ENCODE measurements around the gene SOX13. TPM values are rescaled to one million over a fixed set of nuclear protein-coding genes. Genes with fewer than 3 reads are reported as not detected.
A peak's percentile ranks its signal among the peaks of the same experiment; 100 is the strongest.

SOX13 gene
- total RNA-seq, 6 experiments from 2014 or later, result 9.9 to 13.5 (median 11.1) TPM

GRCh38 chr1:204032642-204033235 lies 40.2 kb upstream of the SOX13 start:
- TF ChIP-seq, protein P1, sequence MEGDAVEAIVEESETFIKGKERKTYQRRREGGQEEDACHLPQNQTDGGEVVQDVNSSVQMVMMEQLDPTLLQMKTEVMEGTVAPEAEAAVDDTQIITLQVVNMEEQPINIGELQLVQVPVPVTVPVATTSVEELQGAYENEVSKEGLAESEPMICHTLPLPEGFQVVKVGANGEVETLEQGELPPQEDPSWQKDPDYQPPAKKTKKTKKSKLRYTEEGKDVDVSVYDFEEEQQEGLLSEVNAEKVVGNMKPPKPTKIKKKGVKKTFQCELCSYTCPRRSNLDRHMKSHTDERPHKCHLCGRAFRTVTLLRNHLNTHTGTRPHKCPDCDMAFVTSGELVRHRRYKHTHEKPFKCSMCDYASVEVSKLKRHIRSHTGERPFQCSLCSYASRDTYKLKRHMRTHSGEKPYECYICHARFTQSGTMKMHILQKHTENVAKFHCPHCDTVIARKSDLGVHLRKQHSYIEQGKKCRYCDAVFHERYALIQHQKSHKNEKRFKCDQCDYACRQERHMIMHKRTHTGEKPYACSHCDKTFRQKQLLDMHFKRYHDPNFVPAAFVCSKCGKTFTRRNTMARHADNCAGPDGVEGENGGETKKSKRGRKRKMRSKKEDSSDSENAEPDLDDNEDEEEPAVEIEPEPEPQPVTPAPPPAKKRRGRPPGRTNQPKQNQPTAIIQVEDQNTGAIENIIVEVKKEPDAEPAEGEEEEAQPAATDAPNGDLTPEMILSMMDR (IDR thresholded peaks at IDR 0.05), result no peak

GRCh38 chr1:204033306-204033705 lies 39.6 kb upstream of the SOX13 start:
- Mint-ChIP-seq H3K9me3 (no peaks in the 10 kb centered on the region), H3K4me3 (no peak overlapping the region), H3K4me1 (ENCODE audit: low read depth) (no peaks in the 10 kb centered on the region), H3K27me3 (ENCODE audit: insufficient read depth) (peaks cover 7% of the 10 kb centered on the region; the same call in 1 of the 2 replicates), H3K36me3 (ENCODE audit: low read depth) (no peaks in the 10 kb centered on the region), H3K27ac (no peak overlapping the region)
- TF ChIP-seq, protein P1 (IDR thresholded peaks at IDR 0.05), result no peak
- DNase-seq, result no peak

More at GRCh38 chr1:204032642-204033235, 40.2 kb upstream of the SOX13 start:
- Mint-ChIP-seq H3K4me1 (ENCODE audit: low read depth) (no peaks in the 10 kb centered on the region), H3K36me3 (ENCODE audit: low read depth) (no peaks in the 10 kb centered on the region), H3K27ac (no peak overlapping the region), H3K9me3 (no peaks in the 10 kb centered on the region), H3K4me3 (no peak overlapping the region), H3K27me3 (ENCODE audit: insufficient read depth) (peaks cover 10% of the 10 kb centered on the region; the same call in 1 of the 2 replicates)
- DNase-seq, result no peak

DNA sequence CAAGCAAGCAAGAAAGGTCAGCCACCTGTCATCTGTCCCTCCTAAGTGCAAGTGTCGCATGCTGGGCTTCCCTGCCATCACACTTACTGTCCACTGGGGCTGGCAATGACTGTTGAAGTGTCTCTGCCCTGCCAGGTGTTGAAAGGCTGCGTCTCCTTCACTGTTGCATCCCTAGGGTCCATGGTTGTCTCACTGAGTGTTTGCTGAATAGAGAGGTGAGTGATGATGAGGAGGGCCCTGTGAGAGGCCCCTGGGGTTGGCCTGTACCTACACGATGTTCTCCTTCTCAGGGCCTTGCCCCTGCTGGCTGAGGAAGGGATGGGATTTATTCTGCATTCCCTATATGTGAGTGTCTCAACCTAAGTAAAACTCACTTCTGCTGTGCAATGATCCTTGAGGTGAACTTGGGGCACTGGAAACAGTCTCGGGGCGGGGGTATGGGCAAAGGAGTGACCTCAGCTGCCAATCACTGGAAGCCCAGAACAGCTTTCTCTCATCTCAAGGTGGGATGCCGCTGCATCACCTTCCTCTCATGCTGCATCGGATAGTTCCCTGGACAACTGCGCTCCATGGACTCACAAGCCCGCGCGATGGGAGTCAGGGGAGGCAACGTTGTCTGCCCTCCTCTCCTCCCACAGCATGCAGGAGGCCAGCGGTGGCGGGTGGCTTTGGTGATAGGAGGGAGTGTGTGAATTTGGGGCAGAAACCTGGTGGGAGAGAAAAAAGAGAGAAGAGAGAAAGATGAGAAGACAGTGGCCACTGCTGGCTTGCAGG lies 35.8 kb upstream of the SOX13 start:
- Mint-ChIP-seq H3K9me3 (no peaks in the 10 kb centered on the region), H3K27me3 (ENCODE audit: insufficient read depth) (peaks cover 3% of the 10 kb centered on the region; the same call in 1 of the 2 replicates), H3K4me3 (no peak overlapping the region), H3K4me1 (ENCODE audit: low read depth) (peaks cover 14% of the 10 kb centered on the region), H3K27ac (no peak overlapping the region), H3K36me3 (ENCODE audit: low read depth) (no peaks in the 10 kb centered on the region)
- DNase-seq, result no peak
- TF ChIP-seq, protein P1 (IDR thresholded peaks at IDR 0.05), result peak; percentile 43; the same call in 1 of the 2 replicates

GRCh38 chr1:204041232-204041767 lies 31.6 kb upstream of the SOX13 start:
- no peak overlapping the region; the same call in 1 of the 2 replicates for H3K4me3 Mint-ChIP-seq
- DNase-seq, result no peak
- no peaks in the 10 kb centered on the region for H3K36me3 Mint-ChIP-seq (ENCODE audit: low read depth)
- TF ChIP-seq, protein P1 (IDR thresholded peaks at IDR 0.05), result no peak
- H3K27me3 Mint-ChIP-seq (ENCODE audit: insufficient read depth), result peaks cover 12% of the 10 kb centered on the region
- peaks cover 14% of the 10 kb centered on the region for H3K4me1 Mint-ChIP-seq (ENCODE audit: low read depth)
- H3K27ac Mint-ChIP-seq, result no peak overlapping the region
- H3K9me3 Mint-ChIP-seq, result no peaks in the 10 kb centered on the region

DNA sequence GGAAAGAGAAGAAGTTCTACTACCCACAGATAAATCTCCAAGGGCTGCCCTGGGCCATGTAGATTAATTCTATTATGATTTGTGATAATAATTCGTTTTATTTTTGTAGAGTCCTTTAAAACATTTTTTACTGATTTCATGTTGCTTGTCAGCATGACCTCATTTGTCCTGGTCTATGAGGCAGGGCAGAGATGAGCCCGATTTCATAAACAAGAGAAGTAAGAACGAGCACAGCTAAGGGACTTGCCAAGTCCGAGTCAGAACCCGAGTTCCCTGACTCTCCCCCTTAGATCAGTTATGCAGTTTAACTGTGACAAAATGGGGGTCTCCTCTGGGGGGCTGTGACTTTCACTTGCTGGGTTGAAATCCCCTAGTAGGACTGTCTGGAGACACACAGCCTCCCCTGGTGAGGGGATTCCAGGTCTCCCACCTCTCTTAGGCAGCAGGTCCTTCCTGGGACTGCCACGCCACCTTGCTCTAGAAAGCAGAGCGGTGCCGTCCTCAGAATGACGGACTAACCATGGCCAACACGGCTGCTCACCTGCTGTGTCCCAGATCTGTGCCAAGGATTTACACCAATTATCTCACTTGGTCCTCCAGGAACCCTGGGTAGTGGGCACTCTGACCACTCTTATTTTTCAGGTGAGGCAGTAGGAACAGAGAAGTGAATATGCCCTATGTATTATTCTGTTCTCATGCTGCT lies 31.0 kb upstream of the SOX13 start:
- H3K4me1 Mint-ChIP-seq (ENCODE audit: low read depth), result peaks cover 14% of the 10 kb centered on the region
- DNase-seq, result no peak
- TF ChIP-seq, protein P1 (IDR thresholded peaks at IDR 0.05), result no peak
- no peak overlapping the region for H3K4me3 Mint-ChIP-seq
- no peaks in the 10 kb centered on the region for H3K36me3 Mint-ChIP-seq (ENCODE audit: low read depth)
- H3K27ac Mint-ChIP-seq, result no peak overlapping the region
- no peaks in the 10 kb centered on the region for H3K9me3 Mint-ChIP-seq
- peaks cover 10% of the 10 kb centered on the region for H3K27me3 Mint-ChIP-seq (ENCODE audit: insufficient read depth)
